PC-3 (cell line): Measurements from ENCODE around the gene FLYWCH2. TPM values are rescaled to one million over a fixed set of nuclear protein-coding genes. Genes with fewer than 3 reads are reported as not detected.

Source experiments
- ATAC-seq: fragments of 200-7000 bp; cut with Tn5 transposase; 2 replicates; pipeline ENCODE4 v1.9.1; 2020; ENCODE audit warnings: mild to moderate bottlenecking, moderate library complexity
- BruUV-seq: library from RNA; stranded (reverse); fragments of 400-500 nt; replicated peaks from 2 replicates; lab custom pipeline; 2021; lab: Mats Ljungman, UMichigan
- CTCF ChIA-PET: fragments of 300-600 bp; sonication (Branson Sonifier 250); formaldehyde crosslinking; loops from one replicate; lab custom pipeline; 2022; ENCODE audit warnings: antibody characterized with exemption; lab: Charles Lee
- POLR2A ChIA-PET: fragments of 300-600 bp; sonication (Branson Sonifier 250); formaldehyde crosslinking; loops from one replicate; lab custom pipeline; 2022; ENCODE audit warnings: antibody characterized with exemption; ENCODE audit not compliant: unreplicated experiment; lab: Charles Lee
- DNase-seq: peaks from one replicate; pipeline ENCODE4 v3.0.0-alpha.2; 2015
- H2AFZ ChIP-seq: fragments of 300-600 bp; sonication (generic); 2 replicates; pipeline ENCODE4 v1.6.0; 2016; ENCODE audit warnings: antibody characterized with exemption, low read length
- H3F3A ChIP-seq: fragments of 300-600 bp; sonication (generic); one replicate; pipeline ENCODE4 v1.6.0; 2017; ENCODE audit warnings: antibody characterized with exemption, low read length, control low read depth, mild to moderate bottlenecking; ENCODE audit not compliant: unreplicated experiment
- H3K27ac ChIP-seq: fragments of 300-600 bp; sonication (generic); 2 replicates; pipeline ENCODE4 v1.5.1; 2016; ENCODE audit warnings: mild to moderate bottlenecking, low read length
- H3K27me3 ChIP-seq: fragments of 300-600 bp; sonication (generic); 2 replicates; pipeline ENCODE4 v1.6.1; 2016; ENCODE audit warnings: low read length, mixed read lengths
- H3K36me3 ChIP-seq: fragments of 300-600 bp; sonication (generic); 2 replicates; pipeline ENCODE4 v1.6.1; 2016; ENCODE audit warnings: low read depth, mixed run types, low read length, mixed read lengths
- H3K4me1 ChIP-seq: fragments of 300-600 bp; sonication (generic); 2 replicates; pipeline ENCODE4 v1.5.1; 2016; ENCODE audit warnings: low read length; ENCODE audit not compliant: insufficient read depth
- H3K4me2 ChIP-seq: fragments of 300-600 bp; sonication (generic); 2 replicates; pipeline ENCODE4 v1.6.0; 2016; ENCODE audit warnings: low read length
- H3K4me3 ChIP-seq: fragments of 300-600 bp; sonication (generic); 2 replicates; pipeline ENCODE4 v1.5.1; 2016; ENCODE audit warnings: mild to moderate bottlenecking, low read length, mixed read lengths
- H3K79me2 ChIP-seq: fragments of 300-600 bp; sonication (generic); 2 replicates; pipeline ENCODE4 v1.6.1; 2017; ENCODE audit warnings: low read length, mixed read lengths
- H3K9ac ChIP-seq: fragments of 300-600 bp; sonication (generic); 2 replicates; pipeline ENCODE4 v1.6.0; 2016; ENCODE audit warnings: mild to moderate bottlenecking, low read length
- H3K9me2 ChIP-seq: fragments of 300-600 bp; sonication (generic); replicated peaks from 2 replicates; pipeline ENCODE4 v1.6.1; 2016; ENCODE audit warnings: mixed run types, low read length, mixed read lengths
- H3K9me3 ChIP-seq: fragments of 300-600 bp; sonication (generic); 2 replicates; pipeline ENCODE4 v1.6.1; 2016; ENCODE audit warnings: low read length, mixed read lengths
- H4K20me1 ChIP-seq: fragments of 300-600 bp; sonication (generic); 2 replicates; pipeline ENCODE4 v1.6.1; 2016; ENCODE audit warnings: low read length, mixed read lengths
- EZH2 ChIP-seq: fragments of 300-600 bp; sonication (generic); IDR thresholded peaks from one replicate; pipeline ENCODE4 v1.6.1; 2017; ENCODE audit warnings: antibody characterized with exemption, mild to moderate bottlenecking, low read length; ENCODE audit not compliant: unreplicated experiment
- EZH2phosphoT487 ChIP-seq: fragments of 300-600 bp; sonication (generic); IDR thresholded peaks from 2 replicates; pipeline ENCODE4 v1.6.1; 2018; ENCODE audit warnings: mild to moderate bottlenecking, antibody characterized with exemption, low read length, borderline replicate concordance
- intact Hi-C: fragments of 100-400 bp; cut with micrococcal nuclease; formaldehyde crosslinking; loops from 2 replicates; pipeline ENCODE4 v1.9.0; 2023
- total RNA-seq: library from RNA; depleted of rRNA; stranded (reverse); fragments of >200 nt; gene quantifications from 2 replicates; pipeline ENCODE4 v1.2.3, GENCODE V29; 2014
- TF ChIP-seq, protein P1 (sequence below): fragments of 300-600 bp; sonication (generic); conservative IDR thresholded peaks from 2 replicates; pipeline ENCODE4 v1.5.1; 2017; ENCODE audit warnings: antibody characterized with exemption, low read depth, mild to moderate bottlenecking, low read length

The FLYWCH2 gene
- total RNA-seq, 1 experiment from 2014 or later = 100 TPM

DNA sequence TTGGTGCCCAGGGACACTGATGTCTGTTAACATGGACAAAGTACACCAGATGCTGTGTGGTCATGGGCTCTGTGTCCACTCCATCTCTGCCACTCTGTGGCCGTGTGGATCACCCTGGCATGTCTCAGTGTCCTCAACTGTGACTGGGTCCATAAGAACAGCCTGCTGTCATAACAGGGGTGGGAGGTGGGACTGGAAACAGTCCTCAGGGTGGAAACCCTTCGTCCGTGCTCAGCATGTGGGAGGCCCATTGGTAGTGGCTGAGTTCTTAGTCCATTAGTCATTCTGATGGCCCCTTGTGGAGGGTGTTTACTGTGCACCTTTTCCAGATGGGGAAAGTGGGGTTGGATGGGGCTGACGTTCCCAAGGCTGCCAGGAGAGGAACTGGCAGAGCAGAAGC is 12.8 kb downstream of the FLYWCH2 start:
- TF ChIP-seq EZH2phosphoT487 (no peak), EZH2 (no peak)
- TF ChIP-seq, protein P1, sequence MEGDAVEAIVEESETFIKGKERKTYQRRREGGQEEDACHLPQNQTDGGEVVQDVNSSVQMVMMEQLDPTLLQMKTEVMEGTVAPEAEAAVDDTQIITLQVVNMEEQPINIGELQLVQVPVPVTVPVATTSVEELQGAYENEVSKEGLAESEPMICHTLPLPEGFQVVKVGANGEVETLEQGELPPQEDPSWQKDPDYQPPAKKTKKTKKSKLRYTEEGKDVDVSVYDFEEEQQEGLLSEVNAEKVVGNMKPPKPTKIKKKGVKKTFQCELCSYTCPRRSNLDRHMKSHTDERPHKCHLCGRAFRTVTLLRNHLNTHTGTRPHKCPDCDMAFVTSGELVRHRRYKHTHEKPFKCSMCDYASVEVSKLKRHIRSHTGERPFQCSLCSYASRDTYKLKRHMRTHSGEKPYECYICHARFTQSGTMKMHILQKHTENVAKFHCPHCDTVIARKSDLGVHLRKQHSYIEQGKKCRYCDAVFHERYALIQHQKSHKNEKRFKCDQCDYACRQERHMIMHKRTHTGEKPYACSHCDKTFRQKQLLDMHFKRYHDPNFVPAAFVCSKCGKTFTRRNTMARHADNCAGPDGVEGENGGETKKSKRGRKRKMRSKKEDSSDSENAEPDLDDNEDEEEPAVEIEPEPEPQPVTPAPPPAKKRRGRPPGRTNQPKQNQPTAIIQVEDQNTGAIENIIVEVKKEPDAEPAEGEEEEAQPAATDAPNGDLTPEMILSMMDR = no peak
- BruUV-seq = no TSS peak
- CTCF ChIA-PET = no interaction called here

DNA sequence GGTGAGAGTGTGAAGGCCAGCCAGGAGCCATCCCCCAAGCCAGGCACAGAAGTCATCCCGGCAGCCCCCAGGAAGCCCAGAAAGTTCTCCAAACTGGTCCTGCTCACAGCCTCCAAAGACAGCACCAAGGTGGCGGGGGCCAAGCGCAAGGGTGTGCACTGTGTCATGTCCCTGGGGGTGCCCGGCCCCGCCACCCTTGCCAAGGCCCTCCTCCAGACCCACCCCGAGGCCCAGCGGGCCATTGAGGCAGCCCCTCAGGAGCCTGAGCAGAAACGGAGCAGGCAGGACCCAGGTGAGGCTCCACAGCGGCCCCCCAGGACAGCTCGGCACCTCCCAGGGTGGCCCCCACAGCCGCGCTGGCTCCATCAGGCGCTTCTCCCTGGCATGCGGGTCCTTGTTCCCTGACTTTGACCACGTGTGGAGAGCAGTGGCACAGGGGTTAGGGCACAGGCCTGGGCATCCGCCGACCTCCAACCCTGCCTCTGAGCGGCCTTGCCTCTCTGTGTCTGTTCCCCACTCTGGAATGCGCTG is 13.5 kb downstream of the FLYWCH2 start:
- Histone ChIP-seq H3K27ac (no peak overlapping the region), H2AFZ (no peak overlapping the region), H3K4me3 (no peak overlapping the region), H4K20me1 (no peaks in the 10 kb centered on the region), H3K4me2 (no peak overlapping the region), H3K9ac (no peak overlapping the region), H3K36me3 (no peaks in the 10 kb centered on the region), H3K9me2 (no peaks in the 10 kb centered on the region), H3K27me3 (no peaks in the 10 kb centered on the region), H3K79me2 (no peaks in the 10 kb centered on the region), H3K4me1 (no peaks in the 10 kb centered on the region), H3K9me3 (no peaks in the 10 kb centered on the region), H3F3A (no peaks in the 10 kb centered on the region)
- no peak for DNase-seq
- no peak for TF ChIP-seq EZH2phosphoT487
- TF ChIP-seq, protein P1 = no peak
- ChIA-PET POLR2A (no interaction called here), CTCF (no interaction called here)
- no TSS peak for BruUV-seq
- intact Hi-C loops = no loop called here
- ATAC-seq = no peak

More for the DNA sequence above, 12.8 kb downstream of the FLYWCH2 start:
- Histone ChIP-seq H4K20me1 (no peaks in the 10 kb centered on the region), H3K9ac (no peak overlapping the region), H3K79me2 (no peaks in the 10 kb centered on the region), H3K36me3 (no peaks in the 10 kb centered on the region), H3K9me3 (no peaks in the 10 kb centered on the region), H2AFZ (no peak overlapping the region), H3K9me2 (no peaks in the 10 kb centered on the region), H3F3A (no peaks in the 10 kb centered on the region), H3K4me1 (no peaks in the 10 kb centered on the region), H3K4me3 (no peak overlapping the region), H3K4me2 (no peak overlapping the region), H3K27ac (no peak overlapping the region), H3K27me3 (no peaks in the 10 kb centered on the region)
- no peak for DNase-seq
- intact Hi-C loops = no loop called here
- POLR2A ChIA-PET = no interaction called here
- ATAC-seq = peak; percentile 33; the same call in 1 of the 2 replicates

DNA sequence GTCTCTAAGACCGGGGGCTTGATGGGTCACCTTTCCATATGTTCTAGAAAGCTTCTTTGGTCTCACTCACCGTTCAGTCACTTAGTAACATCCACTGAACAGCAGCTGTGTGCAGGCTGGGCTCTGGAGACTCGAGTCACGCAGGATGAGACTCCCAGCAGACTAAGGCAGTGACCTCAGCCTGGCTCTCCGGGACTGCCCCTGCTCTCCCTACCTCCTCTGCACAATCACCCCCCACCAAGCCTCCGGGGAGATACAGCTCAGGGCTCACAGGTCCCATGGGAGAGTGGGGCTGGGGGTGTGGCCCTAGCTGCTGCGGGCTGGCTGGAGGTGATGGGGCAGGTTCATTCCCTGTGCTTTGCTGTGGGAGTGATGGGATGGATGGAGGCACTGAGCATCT is 14.1 kb downstream of the FLYWCH2 start:
- Histone ChIP-seq H3K9me2 (no peaks in the 10 kb centered on the region), H3K4me1 (no peaks in the 10 kb centered on the region), H3K27ac (no peak overlapping the region), H3K9me3 (no peaks in the 10 kb centered on the region), H3F3A (no peaks in the 10 kb centered on the region), H2AFZ (no peak overlapping the region), H3K4me2 (no peak overlapping the region), H3K36me3 (no peaks in the 10 kb centered on the region), H4K20me1 (no peaks in the 10 kb centered on the region), H3K9ac (no peak overlapping the region), H3K27me3 (no peaks in the 10 kb centered on the region), H3K4me3 (no peak overlapping the region), H3K79me2 (no peaks in the 10 kb centered on the region)
- ChIA-PET CTCF (no interaction called here), POLR2A (no interaction called here)
- TF ChIP-seq EZH2phosphoT487 = no peak
- no peak for TF ChIP-seq EZH2
- TF ChIP-seq, protein P1 = no peak
- intact Hi-C loops = no loop called here
- DNase-seq = no peak
- ATAC-seq = no peak
- no TSS peak for BruUV-seq
